Bone marrow (tissue), 2 donors: ENCODE data around the gene FBXO36.

Experiments
- DNase-seq, 2 donors: peaks; one replicate each; lab custom pipeline; 2025; lab: John Stamatoyannopoulos, UW

The FBXO36 gene

GRCh38 chr2:229970406-229970805, 48.1 kb downstream of the FBXO36 start:
- no peak for DNase-seq

- DNase-seq = no peak
Observed at GRCh38 chr2:229971298-229971790, 49.0 kb downstream of the FBXO36 start.

DNA sequence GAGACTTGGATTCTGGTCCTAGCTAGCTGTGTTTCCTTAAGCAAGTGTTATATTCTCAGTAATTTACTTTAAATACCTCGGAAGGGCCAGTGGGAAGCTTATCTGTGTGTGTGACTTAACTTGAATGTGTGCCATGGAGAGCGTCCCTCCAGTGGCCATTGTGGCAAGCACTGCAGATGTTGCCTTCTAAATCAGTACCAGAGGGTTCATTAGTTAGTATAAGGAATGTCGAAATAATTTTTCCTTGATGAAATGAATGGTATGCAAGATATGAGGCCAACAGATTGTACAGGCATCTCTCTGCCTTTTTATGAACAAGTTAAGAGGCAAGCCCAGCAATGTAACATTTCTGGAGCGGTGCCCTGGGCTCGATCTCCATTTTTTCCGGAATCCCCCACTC, 52.0 kb downstream of the FBXO36 start:
- no peak for DNase-seq

DNA sequence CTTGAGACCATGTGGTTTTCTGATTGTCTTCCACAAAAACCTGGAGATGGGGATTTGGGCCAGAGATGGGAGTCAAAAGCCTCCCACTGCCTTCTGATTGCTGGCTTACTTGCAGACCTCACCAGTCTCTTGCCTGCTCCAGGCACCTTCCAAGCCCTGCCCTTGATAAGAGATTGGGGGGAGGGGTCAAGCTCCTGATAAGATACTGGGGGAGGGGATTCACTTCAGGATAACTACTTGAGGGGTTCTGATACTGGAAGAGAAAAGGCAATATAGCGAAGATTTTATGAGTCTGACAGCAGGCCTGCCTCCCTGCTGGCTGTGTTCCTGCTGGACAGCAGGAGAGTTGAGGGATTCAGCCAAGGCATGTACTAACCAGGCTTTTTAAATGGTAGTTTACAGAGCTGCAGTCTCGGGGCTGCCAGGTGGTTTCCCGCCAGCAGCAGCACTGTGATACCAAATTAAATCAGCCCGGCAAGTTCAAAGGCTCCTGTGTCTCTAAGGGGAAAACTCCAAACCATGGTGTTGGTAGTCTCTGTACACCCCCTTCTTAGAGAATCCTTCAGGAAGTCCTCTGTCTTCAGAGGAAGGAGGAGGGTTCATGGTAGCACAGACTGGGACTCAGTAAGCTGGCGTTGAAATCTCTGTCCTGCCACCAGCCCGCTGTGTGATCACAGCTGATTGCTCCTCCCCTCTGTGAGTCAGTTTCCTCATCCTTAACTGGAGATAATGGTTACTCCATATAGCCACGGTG, 58.3 kb downstream of the FBXO36 start:
- no peak for DNase-seq

DNA sequence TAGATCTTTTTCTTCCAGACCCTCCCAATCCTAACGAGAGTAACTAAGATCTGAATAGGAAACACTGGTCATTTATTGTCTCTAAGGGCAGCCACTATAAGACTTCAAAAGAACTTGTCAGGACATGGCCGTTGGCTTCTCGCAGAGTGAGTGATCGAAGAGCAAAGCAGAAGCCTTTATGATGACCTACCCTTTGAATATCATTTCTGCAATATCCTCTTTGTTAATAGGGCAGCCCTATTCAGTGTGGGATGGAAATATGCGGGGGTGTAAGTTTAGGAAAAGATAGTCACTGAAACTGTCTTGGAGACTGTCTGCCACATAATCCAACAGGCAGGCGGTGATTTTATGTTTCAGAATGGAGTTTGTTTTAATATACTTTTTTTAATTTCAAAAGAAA, 70.9 kb downstream of the FBXO36 start:
- no peak for DNase-seq

DNA sequence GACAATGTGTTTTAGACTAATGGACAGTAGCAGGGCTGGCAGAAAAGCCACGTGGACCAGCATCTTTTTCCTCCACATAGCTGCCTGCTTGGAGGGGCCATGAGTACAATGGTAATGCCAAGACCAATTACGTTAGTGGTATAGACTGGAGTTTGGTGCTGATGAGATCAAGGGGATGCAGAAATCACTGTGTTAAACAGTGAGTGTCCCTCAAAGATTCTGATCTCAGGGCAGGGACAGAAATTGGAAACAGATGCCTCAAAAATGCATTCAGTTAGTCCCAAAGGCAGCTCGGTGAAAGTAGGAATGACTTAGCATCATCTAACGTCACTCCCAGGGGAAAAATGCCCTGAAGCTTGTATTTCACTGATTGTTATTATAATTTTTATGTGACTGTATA, 74.0 kb downstream of the FBXO36 start:
- no peak for DNase-seq

DNA sequence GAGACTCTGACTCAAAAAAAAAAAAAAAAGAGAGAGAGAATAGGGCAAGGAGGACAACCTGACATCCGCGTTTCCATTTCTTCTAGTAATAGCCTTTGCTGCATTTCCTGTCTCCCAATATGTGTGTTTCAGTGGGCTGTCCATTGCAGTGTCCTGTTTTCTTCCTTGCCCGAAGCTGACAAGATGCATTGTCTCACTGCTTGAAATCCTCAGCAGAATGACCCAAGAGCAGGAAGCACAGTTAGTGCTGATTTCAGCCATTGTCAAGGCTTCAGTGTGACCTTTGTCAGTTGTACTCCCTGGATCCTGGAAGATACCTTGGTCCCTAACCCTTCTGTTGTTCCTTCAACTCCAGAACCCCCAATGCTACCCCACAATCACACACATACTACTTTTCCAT, 75.3 kb downstream of the FBXO36 start:
- no peak for DNase-seq

- DNase-seq = no peak
Observed at GRCh38 chr2:230000118-230000841, 78.0 kb downstream of the FBXO36 start.

DNA sequence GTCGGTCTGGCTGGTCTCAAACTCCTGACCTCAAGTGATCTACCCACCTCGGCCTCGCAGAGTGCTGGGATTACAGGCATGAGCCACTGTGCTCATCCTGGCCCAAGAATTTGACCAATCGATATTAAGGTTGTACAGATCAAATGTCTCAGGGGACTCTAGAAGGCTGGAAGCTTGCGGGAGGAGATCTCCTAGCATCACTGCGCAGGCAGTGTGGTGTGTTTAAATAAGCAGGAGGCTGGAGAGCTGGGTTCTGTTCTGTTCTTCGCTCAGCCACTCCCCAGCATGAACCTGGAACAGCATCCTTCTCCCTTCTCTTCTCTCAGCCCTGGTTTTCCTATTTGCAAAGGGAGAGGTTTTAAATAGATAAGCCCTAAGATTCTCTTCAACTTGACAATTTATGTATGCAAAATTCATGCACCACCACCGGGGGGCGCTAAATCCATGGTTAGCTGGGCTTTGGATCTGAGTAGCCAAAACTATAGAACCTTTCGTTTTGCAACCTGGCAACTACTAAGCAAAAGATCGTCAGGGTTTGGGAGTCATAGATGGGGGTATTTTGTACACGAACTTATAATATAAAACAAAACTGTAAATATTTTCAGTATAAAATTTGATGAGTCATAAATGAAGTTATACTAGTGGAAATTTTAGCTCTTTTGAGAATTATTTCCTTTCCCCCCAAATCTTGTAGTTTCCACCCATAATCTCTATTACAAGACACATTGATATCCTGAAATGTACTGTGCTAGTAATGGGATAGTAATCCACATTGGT, 85.8 kb downstream of the FBXO36 start:
- peak; percentile 20 to 62 for DNase-seq

DNA sequence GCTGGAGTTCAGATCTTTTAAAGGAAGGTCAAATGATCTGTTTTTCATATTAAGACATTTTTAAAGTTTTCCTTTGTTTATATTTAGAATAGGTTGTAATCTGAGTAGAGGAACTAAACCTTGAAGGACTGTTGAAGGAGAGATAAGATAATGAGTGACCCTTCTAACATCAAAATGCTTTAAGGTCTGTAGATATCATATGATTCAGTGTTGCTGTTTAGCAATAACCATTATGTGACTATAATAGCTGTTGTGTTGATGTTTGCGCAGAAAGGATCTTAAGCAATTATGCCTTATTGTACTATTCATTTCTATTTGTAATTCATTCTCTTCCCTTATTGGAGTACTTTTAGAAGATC, 86.4 kb downstream of the FBXO36 start:
- DNase-seq = no peak

- DNase-seq = no peak
Observed at GRCh38 chr2:230010501-230010900, 88.2 kb downstream of the FBXO36 start.

- DNase-seq = no peak
Observed at GRCh38 chr2:230011617-230012016, 89.3 kb downstream of the FBXO36 start.

DNA sequence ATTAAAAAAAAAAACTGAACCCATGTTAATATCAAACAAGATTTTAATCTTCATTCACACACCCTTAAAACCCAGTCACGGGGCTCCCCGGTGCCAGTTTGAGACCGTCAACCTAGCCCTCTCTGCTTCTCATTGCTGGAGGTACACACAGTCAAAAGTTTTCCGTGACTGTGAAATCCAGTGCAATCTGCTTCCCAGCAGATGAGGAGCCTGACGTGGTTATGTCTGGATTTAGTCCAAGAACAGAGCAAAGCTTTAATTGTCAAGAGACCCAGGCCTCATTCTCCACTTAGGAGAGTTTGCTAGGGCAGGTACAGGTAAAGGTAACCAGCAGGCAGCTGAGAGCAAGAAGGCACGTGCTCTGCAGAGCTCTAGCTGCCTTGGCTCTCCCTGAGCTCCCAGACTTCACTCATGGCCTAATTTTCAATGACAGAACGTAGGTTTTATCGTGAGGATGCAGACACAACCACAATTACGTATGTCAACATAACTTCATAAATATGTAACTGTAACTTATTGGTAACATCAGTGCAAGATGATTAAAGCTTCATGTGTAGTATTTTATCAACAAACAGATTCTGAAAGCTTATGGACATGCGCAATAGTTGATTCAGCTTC, 90.1 kb downstream of the FBXO36 start:
- no peak for DNase-seq

DNA sequence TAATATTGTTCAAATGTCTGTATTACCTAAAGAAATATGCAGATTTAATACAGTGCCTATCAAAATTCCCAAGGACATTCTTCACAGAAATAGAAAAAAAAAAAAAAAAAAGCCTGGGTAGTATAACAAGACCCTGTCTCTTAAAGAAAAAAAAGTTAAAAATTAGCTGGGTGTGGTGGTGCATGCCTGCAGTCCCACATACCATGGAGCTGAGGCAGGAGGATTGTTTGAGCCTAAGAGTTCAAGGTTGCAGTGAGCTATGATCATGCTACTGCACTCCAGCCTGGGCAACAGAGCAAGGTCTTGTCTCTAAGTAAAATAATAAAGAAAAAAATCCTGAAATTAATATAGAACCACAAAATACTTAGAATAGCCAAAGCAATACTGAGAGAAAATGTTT, 94.5 kb downstream of the FBXO36 start:
- no peak for DNase-seq

GRCh38 chr2:230018153-230018552, 95.8 kb downstream of the FBXO36 start:
- no peak for DNase-seq

DNA sequence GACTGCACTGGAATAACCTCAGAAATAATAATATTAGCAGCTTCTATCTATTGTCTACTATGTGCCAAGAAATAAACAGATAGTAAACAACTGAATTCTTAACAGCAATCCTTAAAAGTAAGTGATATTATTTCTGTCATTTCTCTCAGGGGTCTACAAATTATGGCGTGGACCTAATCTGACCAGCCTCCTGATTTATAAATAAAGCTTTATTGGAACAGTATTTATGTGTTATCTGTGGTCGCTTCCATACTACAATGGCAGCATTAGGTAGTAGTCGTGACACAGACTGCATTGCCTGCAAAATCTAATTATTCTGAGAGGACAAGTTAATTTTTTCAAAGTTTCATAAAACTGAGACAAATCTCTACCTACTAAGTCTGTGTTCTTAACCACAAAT, 97.4 kb downstream of the FBXO36 start:
- DNase-seq = no peak

DNA sequence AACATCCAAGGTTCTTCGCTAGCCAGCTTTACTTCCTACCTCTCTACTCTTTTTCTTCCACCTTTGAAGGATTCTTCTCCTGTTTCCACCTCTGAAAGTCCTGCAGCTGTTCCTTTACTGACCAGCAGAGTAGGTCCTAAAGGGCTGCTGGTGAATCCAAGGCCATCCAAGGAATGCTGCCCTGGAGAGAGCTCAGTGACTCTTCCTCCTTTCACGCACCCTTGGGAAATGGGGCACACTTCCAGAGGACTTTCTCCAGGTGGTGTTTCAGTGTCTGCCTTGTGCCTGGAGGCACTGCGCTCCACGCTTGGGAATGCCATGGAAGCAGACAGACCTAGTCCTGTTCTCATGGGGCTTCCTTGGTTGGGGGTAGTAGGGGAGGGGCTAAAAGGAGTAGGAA, 101.0 kb downstream of the FBXO36 start:
- no peak for DNase-seq

DNA sequence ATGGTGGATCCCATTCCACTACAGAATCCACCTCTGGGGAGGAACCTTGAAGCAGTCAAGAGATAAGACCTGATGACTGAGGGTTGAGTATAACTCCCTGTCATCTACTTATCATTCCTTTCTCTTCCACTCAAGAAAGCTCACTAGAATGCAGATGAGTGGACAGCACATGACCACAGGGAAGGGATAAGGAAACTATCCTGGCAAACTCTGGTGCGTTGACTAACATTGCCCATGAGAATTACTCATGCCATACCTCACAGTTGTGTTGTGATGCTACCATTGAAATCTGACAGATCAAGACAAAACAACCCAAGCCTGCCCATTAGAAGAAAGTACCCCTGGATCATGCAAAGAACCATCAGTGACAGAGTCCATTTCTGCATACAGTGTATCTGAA, 119.9 kb downstream of the FBXO36 start:
- DNase-seq = no peak

DNA sequence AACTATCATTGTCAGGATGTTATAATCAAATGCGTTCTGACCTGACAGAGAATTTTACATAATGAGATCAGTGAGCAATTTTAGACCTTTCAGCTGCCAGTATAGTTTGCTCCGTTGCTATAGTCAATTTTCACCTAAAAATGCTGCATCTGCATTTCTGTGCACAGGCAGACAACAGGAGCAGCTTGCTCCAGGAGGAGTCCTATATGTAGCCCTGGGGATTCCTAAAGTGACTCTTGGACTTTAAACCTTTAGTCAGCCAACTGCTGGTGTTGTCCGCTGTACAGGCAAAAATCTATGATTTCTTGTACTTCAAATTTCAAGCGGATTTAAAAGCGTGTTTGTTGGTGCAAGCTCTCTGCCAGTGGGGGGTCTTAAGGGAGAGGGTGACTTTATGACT, 120.7 kb downstream of the FBXO36 start:
- no peak for DNase-seq

DNA sequence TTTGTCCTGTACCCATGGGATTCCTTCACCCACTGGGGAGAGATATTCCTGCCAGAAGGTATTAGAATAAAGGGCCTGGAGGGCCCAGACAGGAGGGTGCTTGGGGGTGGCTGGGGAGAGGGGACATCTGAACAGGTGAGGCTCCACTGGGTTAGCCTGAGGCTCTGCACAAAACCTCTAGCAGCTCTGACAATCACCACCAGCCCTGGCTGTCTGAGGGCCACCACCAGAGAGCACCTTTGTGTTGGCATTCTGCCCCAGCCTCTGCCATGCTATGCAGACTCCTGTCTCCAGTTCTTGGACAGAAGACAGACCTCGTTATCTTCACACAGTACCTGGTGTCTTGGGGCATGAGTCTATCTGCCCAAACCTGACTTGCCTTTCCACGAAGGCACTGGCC, 121.2 kb downstream of the FBXO36 start:
- DNase-seq = no peak

DNA sequence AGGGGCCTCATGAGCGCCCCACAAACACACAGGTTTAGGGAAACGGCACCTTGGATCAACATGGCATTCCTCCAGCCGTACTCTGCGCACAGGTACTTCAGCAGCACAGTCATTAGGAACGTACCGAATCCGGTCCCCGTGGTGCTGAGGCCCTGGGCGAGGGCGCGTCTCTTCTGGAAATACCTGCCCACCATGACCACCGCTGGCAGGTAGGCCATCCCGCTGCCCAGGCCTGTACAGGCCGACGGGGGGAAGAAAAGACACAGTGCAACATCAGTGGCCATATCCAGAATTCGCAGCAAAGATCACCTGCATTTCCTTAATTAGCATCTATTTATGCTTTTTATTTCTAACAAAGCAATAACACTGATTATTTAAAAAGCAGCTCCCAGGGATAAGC, 124.2 kb downstream of the FBXO36 start:
- no peak for DNase-seq

DNA sequence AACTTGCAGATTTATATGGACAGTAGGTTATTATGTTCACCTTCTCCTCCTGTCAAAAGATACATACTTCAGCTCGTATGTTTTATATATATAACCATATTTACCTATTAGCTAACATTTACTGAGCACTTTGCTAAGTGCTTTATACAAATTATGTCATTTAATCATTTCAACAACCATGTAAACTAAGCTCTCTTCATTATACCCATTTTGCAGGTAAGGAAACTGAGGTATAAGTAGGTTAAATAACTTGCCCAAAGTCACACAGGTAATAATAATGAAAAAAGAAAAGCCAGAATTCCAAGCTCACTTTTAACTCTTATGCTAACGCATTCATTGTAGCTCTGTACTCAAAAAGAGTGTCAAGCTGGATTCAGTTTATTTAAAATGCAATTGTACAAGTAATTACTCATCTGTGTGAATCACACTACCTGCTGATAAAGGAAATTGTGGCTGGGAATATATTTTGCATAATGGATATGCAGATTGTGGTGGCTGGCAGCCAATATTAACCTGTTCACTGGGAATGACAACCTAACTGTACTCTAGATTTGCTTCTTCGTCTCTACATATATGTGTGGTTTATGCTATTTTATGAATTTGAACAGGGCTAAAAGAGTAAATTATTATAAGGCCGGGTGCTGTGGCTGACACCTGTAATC, 125.8 kb downstream of the FBXO36 start:
- DNase-seq = no peak
